Sigmoid colon (tissue), 7 donors: ENCODE results near the gene COL12A1. TPM values are rescaled to one million over a fixed set of nuclear protein-coding genes. Genes with fewer than 3 reads are reported as not detected.

Experiments used
- DNase-seq: peaks from one replicate; pipeline ENCODE4 v3.0.0-alpha.2; 2019
- H3K27ac ChIP-seq, 4 donors: fragments of 200-600 bp; sonication (generic); one replicate each; pipeline ENCODE4 v1.5.1; 2016 to 2019; ENCODE audit warnings: mild to moderate bottlenecking in 1 of 4
- H3K27me3 ChIP-seq, 3 donors: fragments of 200-600 bp; sonication (generic); one replicate each; pipeline ENCODE4 v1.5.1; 2019; ENCODE audit warnings: mild to moderate bottlenecking in 1 of 3
- H3K36me3 ChIP-seq, 4 donors: fragments of 200-600 bp; sonication (generic); one replicate each; pipeline ENCODE4 v1.5.1; 2016 to 2019
- H3K4me1 ChIP-seq, 4 donors: fragments of 200-600 bp; sonication (generic); one replicate each; pipeline ENCODE4 v1.5.1; 2017 to 2019
- H3K4me3 ChIP-seq, 4 donors: fragments of 200-600 bp; sonication (generic); one replicate each; pipeline ENCODE4 v1.5.1; 2017 to 2019; ENCODE audit warnings: mild to moderate bottlenecking in 2 of 4, moderate library complexity in 1 of 4
- H3K9me3 ChIP-seq, 4 donors: fragments of 200-600 bp in 3 of 4; sonication (generic) in 3 of 4; one replicate each; pipeline versions ENCODE4 v1.5.1 to v1.6.1; 2013 to 2019
- EP300 ChIP-seq, 4 donors: sonication (generic); formaldehyde crosslinking; IDR thresholded peaks; one replicate each; pipeline ENCODE4 v1.6.1; 2017; ENCODE audit warnings: antibody characterized with exemption in 4 of 4
- POLR2A ChIP-seq, 2 donors: fragments of 450-650 bp; IDR thresholded peaks; one replicate each; pipeline ENCODE4 v1.6.1; 2016; ENCODE audit warnings: antibody characterized with exemption in 2 of 2, mild to moderate bottlenecking in 2 of 2, moderate library complexity in 2 of 2
- POLR2AphosphoS5 ChIP-seq, 4 donors: sonication (generic); formaldehyde crosslinking; IDR thresholded peaks; one replicate each; pipeline ENCODE4 v1.6.1; 2017; ENCODE audit warnings: antibody characterized with exemption in 4 of 4
- WGBS, 2 donors: extraction: QIAGEN DNeasy Blood & Tissue Kit; methylation state at CpG; one replicate each; pipeline ENCODE4 v1.1.7; 2013; 5-methylcytosine and 5-hydroxymethylcytosine counted together
- intact Hi-C: fragments of 100-400 bp; cut with DNase I; formaldehyde crosslinking; loops from one replicate; pipeline ENCODE4 v1.15.1; 2023
- polyA plus RNA-seq, 3 donors: library from polyadenylated mRNA; stranded (reverse); fragments of 200-250 nt; gene quantifications; one replicate each; pipeline ENCODE4 v1.2.3, GENCODE V29; 2013
- total RNA-seq, 4 donors: library from RNA; depleted of rRNA; stranded (reverse); fragments of >200 nt; gene quantifications; one replicate each; pipeline ENCODE4 v1.1.0, GENCODE V29; 2016
- TF ChIP-seq, protein P1 (sequence below), 4 experiments: fragments of 450-650 bp in 3 of 4; fragments of 200-600 bp in 1 of 4; IDR thresholded peaks; one replicate each; pipeline ENCODE4 v1.5.1; 2016 to 2019; ENCODE audit warnings: antibody characterized with exemption in 4 of 4, mild to moderate bottlenecking in 3 of 4, moderate library complexity in 2 of 4
- donor health status: healthy with polysubstance abuse.
- donor health status: Bipolar disorder and iron deficiency.
- donor health status: healthy.

Gene COL12A1
- total and polyA plus RNA-seq, 7 donors: 2.1 to 328 (median 129) TPM

DNA sequence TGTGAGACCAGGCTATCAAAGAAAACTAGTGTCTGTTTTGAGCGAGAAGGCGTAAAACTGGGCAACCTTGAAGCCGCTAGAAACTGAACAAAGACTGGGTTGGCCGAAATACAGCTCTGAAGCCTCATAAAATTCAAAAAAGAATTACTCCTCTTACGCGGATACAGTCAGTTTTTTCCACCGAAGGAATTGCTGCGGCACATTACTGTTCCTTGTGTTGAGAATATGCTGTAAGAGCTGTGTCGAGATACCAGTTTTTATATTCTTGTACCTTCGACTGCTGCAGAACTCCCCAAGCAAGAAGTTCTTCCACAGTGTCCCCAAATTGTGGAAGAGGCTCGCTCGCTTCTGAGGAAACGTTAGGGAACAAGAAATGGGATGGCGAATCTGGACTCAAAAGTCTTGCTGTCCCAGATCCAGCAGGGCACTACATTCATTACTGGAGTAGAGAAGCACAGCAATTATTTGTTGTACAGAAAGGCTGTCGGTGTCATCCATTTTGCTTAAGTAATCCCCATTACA, 38.3 kb upstream of the COL12A1 start:
- H3K36me3 ChIP-seq: peaks cover 5 to 22% (median 8%) of the 10 kb centered on the region in 4 donors
- TF ChIP-seq EP300 (IDR thresholded peaks at IDR 0.05) (no peak), POLR2A (IDR thresholded peaks at IDR 0.05) (no peak), POLR2AphosphoS5 (IDR thresholded peaks at IDR 0.05) (no peak)
- TF ChIP-seq, protein P1, sequence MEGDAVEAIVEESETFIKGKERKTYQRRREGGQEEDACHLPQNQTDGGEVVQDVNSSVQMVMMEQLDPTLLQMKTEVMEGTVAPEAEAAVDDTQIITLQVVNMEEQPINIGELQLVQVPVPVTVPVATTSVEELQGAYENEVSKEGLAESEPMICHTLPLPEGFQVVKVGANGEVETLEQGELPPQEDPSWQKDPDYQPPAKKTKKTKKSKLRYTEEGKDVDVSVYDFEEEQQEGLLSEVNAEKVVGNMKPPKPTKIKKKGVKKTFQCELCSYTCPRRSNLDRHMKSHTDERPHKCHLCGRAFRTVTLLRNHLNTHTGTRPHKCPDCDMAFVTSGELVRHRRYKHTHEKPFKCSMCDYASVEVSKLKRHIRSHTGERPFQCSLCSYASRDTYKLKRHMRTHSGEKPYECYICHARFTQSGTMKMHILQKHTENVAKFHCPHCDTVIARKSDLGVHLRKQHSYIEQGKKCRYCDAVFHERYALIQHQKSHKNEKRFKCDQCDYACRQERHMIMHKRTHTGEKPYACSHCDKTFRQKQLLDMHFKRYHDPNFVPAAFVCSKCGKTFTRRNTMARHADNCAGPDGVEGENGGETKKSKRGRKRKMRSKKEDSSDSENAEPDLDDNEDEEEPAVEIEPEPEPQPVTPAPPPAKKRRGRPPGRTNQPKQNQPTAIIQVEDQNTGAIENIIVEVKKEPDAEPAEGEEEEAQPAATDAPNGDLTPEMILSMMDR (IDR thresholded peaks at IDR 0.05): no peak
- peak overlapping the region; percentile 73 to 94 (median 78) for H3K4me3 ChIP-seq
- no peaks in the 10 kb centered on the region for H3K27me3 ChIP-seq
- peak overlapping the region; percentile 91 to 96 (median 93) for H3K27ac ChIP-seq
- DNase-seq: no peak
- no peaks in the 10 kb centered on the region for H3K9me3 ChIP-seq
- intact Hi-C loops: no loop called here
- 14 to 19% methylated on average over 15 of the region's 15 CpGs for WGBS, 2 donors
- H3K4me1 ChIP-seq: peaks cover 0 to 32% (median 24%) of the 10 kb centered on the region in 4 donors

DNA sequence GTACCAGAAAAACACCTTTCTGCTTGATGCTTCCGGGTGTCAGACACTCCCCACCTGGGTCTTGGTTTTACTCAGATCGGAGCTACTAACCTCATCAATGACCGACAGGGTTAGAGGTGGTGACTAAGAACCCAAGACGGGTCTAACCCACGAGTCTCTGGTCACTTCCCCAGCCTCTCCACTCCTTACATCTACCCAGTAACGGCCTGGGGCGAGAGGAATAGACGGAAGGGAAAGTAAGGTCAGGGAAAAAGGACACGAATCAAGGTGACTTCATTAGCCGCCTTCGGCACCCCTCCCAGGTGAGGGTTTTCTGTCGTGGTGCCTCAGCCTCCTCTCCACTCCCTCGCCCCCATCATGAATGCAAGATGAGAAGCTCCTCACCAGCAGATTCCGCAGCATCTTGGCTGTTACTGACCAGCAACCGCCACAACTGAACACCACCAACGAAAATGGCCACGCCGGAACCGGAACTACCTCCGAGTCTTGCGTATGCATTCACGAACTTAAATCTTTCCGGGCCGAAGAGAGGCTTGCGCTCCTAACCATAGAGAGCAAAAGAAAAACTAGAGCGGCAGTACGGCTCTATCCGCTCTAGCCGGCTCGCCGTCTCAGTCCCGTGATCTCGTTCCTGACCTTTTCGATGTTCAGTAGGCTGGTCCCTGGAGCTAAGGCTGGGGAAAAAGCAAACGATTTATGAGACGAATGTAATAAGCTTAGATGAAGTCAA, 37.6 kb upstream of the COL12A1 start, which contains the start of gene COX7A2:
Gene COX7A2 (minus strand): TSS at position 469 of the 730 bp plus-strand sequence. CDS start 67 bp downstream, at position 402.
- Histone ChIP-seq H3K27me3 (no peaks in the 10 kb centered on the region), H3K36me3 (peaks cover 9 to 28% (median 13%) of the 10 kb centered on the region in 4 donors), H3K27ac (peak within 1 kb of the TSS; percentile 91 to 96 (median 93)), H3K4me1 (peaks cover 0 to 32% (median 24%) of the 10 kb centered on the region in 4 donors), H3K9me3 (no peaks in the 10 kb centered on the region), H3K4me3 (peak within 1 kb of the TSS; percentile 73 to 94 (median 78))
- TF ChIP-seq POLR2AphosphoS5 (IDR thresholded peaks at IDR 0.05) (peak; percentile 92 to 97 (median 94)), POLR2A (IDR thresholded peaks at IDR 0.05) (peak; percentile 82 to 88), EP300 (IDR thresholded peaks at IDR 0.05) (peak in 1 of 4 donors; percentile 63)
- TF ChIP-seq, protein P1 (IDR thresholded peaks at IDR 0.05): no peak
- peak; percentile 96 for DNase-seq
- 0% methylated on average over 36 of the region's 36 CpGs for WGBS, 2 donors
- intact Hi-C loops: loop anchor here (2.0 kb wide), 1 partner anchor 41 kb away; the partner anchor contains the start of gene TMEM30A

DNA sequence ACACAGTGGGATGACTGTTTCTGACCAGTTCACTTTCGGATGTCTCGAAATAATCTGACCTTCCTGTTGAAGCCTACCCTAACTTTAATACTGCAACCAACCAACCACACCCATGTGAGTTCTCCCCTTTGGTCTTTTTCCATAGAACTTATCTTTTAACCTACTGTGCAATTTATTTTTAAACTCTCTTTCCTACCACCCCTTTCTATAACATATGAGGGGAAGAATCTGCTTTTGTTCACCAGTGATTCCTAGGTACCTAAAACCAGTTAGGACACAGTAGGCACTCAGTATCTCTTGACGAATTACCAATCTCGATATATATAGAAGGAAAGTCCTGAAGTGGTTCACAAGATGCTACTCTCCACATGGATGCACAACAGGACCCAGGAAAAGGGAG, 30.8 kb upstream of the COL12A1 start:
- WGBS, 2 donors: 91 to 96% methylated on average over 4 of the region's 4 CpGs
- TF ChIP-seq EP300 (IDR thresholded peaks at IDR 0.05) (no peak), POLR2AphosphoS5 (IDR thresholded peaks at IDR 0.05) (no peak), POLR2A (IDR thresholded peaks at IDR 0.05) (no peak)
- TF ChIP-seq, protein P1 (IDR thresholded peaks at IDR 0.05): no peak

DNA sequence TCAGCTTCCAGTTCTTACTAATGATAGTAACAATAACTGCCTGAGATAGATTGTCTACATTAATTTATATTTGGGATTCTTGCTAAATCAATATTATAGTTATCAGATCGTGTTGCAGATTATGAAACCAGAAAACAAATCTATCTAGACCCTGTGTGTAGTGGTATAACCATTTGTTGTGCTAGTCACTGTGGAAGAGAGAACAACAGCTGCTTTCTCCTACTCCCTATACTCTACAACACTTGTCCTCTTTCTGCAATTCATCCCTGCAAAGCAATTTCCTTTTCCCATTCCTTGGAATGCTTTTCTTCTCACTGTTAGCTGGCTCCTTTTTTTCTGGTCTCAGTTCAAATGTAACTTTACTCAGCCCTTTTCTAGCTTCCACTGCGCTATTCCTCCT, 29.4 kb upstream of the COL12A1 start:
- Histone ChIP-seq H3K4me1 (peaks cover 0 to 26% (median 0%) of the 10 kb centered on the region in 4 donors), H3K9me3 (no peaks in the 10 kb centered on the region), H3K27ac (no peak overlapping the region), H3K27me3 (no peaks in the 10 kb centered on the region), H3K36me3 (peaks cover 9 to 47% (median 18%) of the 10 kb centered on the region in 4 donors), H3K4me3 (no peak overlapping the region)
- DNase-seq: no peak
- TF ChIP-seq EP300 (IDR thresholded peaks at IDR 0.05) (no peak), POLR2AphosphoS5 (IDR thresholded peaks at IDR 0.05) (no peak), POLR2A (IDR thresholded peaks at IDR 0.05) (no peak)
- TF ChIP-seq, protein P1 (IDR thresholded peaks at IDR 0.05): no peak
- 82 to 92% methylated on average over 2 of the region's 2 CpGs for WGBS, 2 donors
- intact Hi-C loops: no loop called here

More for the DNA sequence above, 30.8 kb upstream of the COL12A1 start:
- Histone ChIP-seq H3K4me1 (peaks cover 0 to 32% (median 9%) of the 10 kb centered on the region in 4 donors), H3K4me3 (no peak overlapping the region), H3K9me3 (no peaks in the 10 kb centered on the region), H3K27me3 (no peaks in the 10 kb centered on the region), H3K27ac (no peak overlapping the region), H3K36me3 (peaks cover 9 to 57% (median 18%) of the 10 kb centered on the region in 4 donors)
- intact Hi-C loops: no loop called here
- DNase-seq: no peak
